Body of pancreas (tissue), 4 donors: Measurements from ENCODE around the gene TPST1.

Experiments
- POLR2A ChIP-seq, 3 donors: fragments of 450-650 bp; IDR thresholded peaks; one replicate each; pipeline ENCODE4 v1.6.1; 2016; ENCODE audit warnings: antibody characterized with exemption in 3 of 3, mild to moderate bottlenecking in 2 of 3
- TF ChIP-seq, protein P1 (sequence below), 7 experiments: fragments of 450-650 bp in 4 of 7; fragments of 200-600 bp in 3 of 7; sonication (generic) in 3 of 7; IDR thresholded peaks; one replicate each; pipeline ENCODE4 v1.5.1; 2016 to 2019; ENCODE audit warnings: antibody characterized with exemption in 7 of 7

DNA sequence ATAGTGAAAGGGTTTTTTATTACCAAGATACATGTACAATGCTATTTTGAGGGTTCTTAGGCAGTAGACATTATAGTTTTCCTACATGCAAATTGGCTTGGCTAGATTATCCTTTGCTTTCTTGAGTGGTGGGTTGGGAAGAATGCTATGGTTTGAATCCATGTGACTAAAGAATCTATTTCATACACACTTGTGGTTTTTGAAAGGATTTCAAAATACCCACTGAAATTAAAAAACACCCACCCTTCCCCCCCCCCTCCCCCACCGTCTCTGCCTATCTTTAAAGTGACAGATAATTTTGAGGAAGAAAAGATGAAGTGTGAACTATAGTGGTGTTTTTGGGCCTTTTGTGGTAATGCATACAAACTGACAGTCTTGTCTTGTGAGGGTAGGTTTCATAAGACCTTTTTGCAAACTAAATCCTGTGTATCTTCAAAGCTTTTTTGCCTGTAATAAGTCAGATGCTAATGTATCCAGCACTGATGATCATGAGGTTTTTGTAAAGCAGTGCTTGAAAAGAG, 90.9 kb downstream of the TPST1 start:
- TF ChIP-seq, protein P1, sequence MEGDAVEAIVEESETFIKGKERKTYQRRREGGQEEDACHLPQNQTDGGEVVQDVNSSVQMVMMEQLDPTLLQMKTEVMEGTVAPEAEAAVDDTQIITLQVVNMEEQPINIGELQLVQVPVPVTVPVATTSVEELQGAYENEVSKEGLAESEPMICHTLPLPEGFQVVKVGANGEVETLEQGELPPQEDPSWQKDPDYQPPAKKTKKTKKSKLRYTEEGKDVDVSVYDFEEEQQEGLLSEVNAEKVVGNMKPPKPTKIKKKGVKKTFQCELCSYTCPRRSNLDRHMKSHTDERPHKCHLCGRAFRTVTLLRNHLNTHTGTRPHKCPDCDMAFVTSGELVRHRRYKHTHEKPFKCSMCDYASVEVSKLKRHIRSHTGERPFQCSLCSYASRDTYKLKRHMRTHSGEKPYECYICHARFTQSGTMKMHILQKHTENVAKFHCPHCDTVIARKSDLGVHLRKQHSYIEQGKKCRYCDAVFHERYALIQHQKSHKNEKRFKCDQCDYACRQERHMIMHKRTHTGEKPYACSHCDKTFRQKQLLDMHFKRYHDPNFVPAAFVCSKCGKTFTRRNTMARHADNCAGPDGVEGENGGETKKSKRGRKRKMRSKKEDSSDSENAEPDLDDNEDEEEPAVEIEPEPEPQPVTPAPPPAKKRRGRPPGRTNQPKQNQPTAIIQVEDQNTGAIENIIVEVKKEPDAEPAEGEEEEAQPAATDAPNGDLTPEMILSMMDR (IDR thresholded peaks at IDR 0.05) = no peak
- no peak for TF ChIP-seq POLR2A (IDR thresholded peaks at IDR 0.05)
